ENCODE measurements around the gene EVI5. TPM values are rescaled to one million over a fixed set of nuclear protein-coding genes. Genes with fewer than 3 reads are reported as not detected.
"Not testable (repeated sequence)": the region's sequence is repeated elsewhere in the genome, so short reads cannot be mapped to it uniquely, and the experiment has no call there.

The EVI5 gene
- total RNA-seq, 2 experiments from 2014 or later = 2.9 TPM

DNA sequence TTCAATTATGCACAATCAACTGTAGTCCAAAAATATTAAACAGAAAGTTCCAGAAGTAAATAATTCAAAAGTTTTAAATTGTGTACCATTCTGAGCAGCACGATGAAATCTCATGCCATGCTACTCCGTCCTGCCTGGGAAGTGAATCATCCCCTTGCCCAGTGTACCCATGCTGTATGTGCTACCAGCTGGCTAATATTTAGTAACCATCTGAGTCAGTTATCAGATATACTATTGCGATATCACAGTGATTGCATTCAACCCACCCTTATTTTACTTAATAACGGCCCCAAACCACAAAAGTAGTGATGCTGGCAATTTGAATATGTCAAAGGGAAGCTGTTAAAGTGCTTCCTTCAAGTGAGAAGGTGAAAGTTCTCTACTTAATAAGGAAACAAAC is 56.2 kb downstream of the EVI5 start:
- Mint-ChIP-seq H3K27me3 (peaks cover 8% of the 10 kb centered on the region), H3K4me1 (no peaks in the 10 kb centered on the region), H3K9me3 (no peaks in the 10 kb centered on the region), H3K4me3 (no peak overlapping the region), H3K36me3 (ENCODE audit: low read depth) (no peaks in the 10 kb centered on the region), H3K27ac (no peak overlapping the region)
- no peak for DNase-seq
- CTCF ChIA-PET = no interaction called here
- POLR2A ChIA-PET = no interaction called here

DNA sequence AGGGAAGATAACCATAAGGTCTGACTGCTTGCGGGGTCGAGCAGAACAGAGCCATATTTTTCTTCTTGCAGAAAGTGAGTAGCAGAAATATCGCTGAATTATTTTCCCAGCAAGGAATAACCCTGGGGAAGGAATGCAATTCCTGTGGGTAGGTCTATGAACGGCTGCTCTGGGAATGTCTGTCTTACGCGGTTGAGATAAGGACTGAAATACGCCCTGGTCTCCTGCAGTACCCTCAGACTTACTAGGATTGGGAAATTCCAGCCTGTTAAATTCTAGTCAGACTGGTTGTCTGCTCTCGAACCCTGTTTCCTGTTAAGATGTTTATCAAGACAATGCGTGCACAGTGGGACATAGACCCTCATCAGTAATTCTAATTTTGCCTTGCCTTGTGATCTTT is 61.2 kb downstream of the EVI5 start:
- H3K36me3 Mint-ChIP-seq (ENCODE audit: low read depth); CTCF ChIA-PET; H3K9me3 Mint-ChIP-seq; POLR2A ChIA-PET; H3K4me1 Mint-ChIP-seq; H3K27ac Mint-ChIP-seq; H3K4me3 Mint-ChIP-seq; DNase-seq: not testable (repeated sequence)
- peaks cover 21% of the 10 kb centered on the region for H3K27me3 Mint-ChIP-seq

DNA sequence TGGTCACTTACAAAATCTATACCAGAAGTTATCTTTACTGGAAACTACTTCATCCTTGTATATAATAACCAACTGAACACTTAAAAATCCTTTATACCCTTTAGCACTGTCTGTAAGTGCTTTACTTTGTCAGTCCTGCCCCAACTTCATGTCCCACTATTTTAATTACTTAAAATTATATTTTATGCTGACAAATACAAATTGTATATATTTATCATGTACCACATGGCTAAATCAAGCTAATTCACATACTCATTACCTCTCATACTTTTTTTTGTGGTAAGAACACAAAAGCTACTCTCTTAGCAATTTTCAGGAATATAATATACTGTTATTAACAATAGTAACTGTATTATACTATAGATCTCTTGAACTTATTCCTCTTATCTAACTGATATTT is 63.0 kb downstream of the EVI5 start:
- POLR2A ChIA-PET = no interaction called here
- DNase-seq = no peak
- no peaks in the 10 kb centered on the region for H3K4me1 Mint-ChIP-seq

DNA sequence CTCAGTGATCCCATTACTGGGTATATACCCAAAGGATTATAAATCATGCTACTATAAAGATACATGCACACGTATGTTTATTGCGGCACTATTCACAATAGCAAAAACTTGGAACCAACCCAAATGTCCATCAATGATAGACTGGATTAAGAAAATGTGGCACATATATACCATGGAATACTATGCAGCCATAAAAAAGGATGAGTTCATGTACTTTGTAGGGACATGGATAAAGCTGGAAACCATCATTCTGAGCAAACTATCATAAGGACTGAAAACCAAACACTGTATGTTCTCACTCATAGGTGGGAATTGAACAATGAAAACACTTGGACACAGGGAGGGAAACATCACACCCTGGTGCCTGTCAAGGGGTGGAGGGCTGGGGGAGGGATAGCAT is 63.8 kb downstream of the EVI5 start:
- H3K9me3 Mint-ChIP-seq; POLR2A ChIA-PET; CTCF ChIA-PET; DNase-seq; H3K4me1 Mint-ChIP-seq; H3K4me3 Mint-ChIP-seq; H3K27ac Mint-ChIP-seq; H3K36me3 Mint-ChIP-seq (ENCODE audit: low read depth): not testable (repeated sequence)
- H3K27me3 Mint-ChIP-seq = peaks cover 40% of the 10 kb centered on the region

More for the DNA sequence above, 63.0 kb downstream of the EVI5 start:
- H3K36me3 Mint-ChIP-seq (ENCODE audit: low read depth) = no peaks in the 10 kb centered on the region
- no peak overlapping the region for H3K4me3 Mint-ChIP-seq
- H3K9me3 Mint-ChIP-seq = no peaks in the 10 kb centered on the region
- no peak overlapping the region for H3K27ac Mint-ChIP-seq
- H3K27me3 Mint-ChIP-seq = peaks cover 35% of the 10 kb centered on the region
- CTCF ChIA-PET = no interaction called here

DNA sequence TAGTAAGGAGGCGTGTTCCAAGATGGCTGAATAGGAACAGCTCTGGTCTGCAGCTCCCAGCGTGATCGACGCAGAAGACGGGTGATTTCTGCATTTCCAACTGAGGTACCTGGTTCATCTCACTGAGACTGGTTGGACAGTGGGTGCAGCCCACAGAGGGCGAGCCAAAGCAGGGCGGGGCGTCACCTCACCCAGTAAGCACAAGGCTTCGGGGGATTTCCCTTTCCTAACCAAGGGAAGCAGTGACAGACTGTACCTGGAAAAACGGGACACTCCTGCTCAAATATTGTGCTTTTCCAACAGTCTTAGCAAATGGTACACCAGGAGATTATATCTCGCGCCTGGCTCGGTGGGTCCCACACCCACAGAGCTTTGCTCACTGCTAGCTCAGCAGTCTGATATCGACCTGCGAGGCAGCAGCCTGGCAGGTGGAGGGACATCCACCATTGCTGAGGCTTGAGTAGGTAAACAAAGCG is 69.4 kb downstream of the EVI5 start:
- H3K27ac Mint-ChIP-seq; H3K4me1 Mint-ChIP-seq; POLR2A ChIA-PET; H3K4me3 Mint-ChIP-seq; DNase-seq; CTCF ChIA-PET; H3K9me3 Mint-ChIP-seq; H3K36me3 Mint-ChIP-seq (ENCODE audit: low read depth): not testable (repeated sequence)
- peaks cover 44% of the 10 kb centered on the region for H3K27me3 Mint-ChIP-seq

DNA sequence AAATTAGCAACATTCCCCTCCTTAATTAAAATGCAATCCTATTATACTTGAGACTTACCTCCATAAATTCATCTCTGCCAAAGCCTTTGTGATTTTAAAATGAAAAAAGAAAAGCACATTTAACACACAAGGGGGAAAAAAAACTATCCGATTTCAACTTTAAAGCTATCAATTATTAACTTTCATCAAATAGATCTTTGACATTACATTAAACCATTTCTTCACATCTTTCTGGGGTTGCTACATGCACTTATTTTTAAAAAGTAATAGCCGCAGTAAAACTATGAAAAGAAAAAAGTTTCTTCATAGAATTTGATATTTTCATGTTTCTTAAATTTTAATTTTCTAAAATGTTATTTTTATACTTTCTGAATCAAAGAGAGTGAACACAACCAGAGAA is 71.0 kb downstream of the EVI5 start:
- no peaks in the 10 kb centered on the region for H3K36me3 Mint-ChIP-seq (ENCODE audit: low read depth)
- H3K4me1 Mint-ChIP-seq = no peaks in the 10 kb centered on the region
- DNase-seq = no peak
- H3K27ac Mint-ChIP-seq = no peak overlapping the region
- H3K27me3 Mint-ChIP-seq = peaks cover 37% of the 10 kb centered on the region
- CTCF ChIA-PET = no interaction called here
- POLR2A ChIA-PET = no interaction called here
- H3K4me3 Mint-ChIP-seq = no peak overlapping the region
- H3K9me3 Mint-ChIP-seq = peaks cover 2% of the 10 kb centered on the region

DNA sequence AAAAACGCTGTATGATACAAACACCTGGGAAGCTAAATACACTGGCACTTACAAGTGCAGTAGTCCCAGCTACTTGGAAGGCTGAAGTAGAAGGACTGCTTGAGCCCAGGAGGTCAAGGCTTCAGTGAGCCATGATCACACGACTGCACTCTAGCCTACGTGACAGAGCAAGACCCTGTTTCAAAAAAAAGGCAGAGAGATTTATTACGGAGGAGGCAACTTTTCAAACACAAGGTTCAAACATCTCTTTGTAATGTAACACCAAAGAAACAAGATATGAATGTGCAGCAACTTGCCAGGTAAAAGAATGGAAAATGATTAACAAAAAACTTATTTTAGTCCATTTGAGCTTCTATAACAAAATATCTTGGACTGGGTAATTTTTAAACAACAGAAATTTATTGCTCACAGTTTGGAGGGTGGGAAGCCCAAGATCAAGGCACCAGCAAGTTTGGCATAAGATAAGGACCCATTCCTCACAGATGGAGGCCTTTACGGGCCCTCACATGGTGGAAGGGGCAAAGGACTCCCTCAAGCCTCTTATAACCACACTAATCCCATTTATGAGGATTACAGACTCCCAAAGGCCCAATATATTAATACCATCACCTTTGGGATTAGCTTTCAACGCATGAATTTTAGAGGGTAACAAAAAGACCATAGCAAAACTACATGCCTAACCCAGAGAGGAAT is 73.3 kb downstream of the EVI5 start:
- Mint-ChIP-seq H3K4me1 (no peaks in the 10 kb centered on the region), H3K27me3 (peaks cover 26% of the 10 kb centered on the region), H3K9me3 (peaks cover 2% of the 10 kb centered on the region), H3K27ac (no peak overlapping the region), H3K4me3 (no peak overlapping the region), H3K36me3 (ENCODE audit: low read depth) (no peaks in the 10 kb centered on the region)
- POLR2A ChIA-PET = no interaction called here
- DNase-seq = no peak
- CTCF ChIA-PET = no interaction called here

DNA sequence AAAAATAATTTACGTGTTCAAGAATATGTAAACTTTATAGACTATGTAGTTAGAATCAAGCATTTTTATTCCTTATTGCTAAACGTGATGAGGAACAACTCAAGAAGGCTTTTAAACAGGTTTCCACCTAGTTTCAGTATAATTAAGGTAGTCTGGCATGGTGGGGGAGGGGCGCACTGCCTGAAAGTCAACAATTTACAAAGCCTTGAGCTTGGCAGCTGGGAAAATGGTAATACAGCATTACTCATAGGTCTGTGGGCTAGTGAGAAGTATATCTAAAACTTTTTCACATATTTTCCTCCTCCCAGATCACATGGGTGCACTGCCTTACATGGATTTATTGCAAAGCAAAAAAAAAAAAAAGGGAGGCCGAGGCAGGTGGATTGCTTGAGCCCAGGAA is 75.2 kb downstream of the EVI5 start:
- H3K4me1 Mint-ChIP-seq = no peaks in the 10 kb centered on the region
- no peak overlapping the region for H3K4me3 Mint-ChIP-seq
- ChIA-PET POLR2A (no interaction called here), CTCF (no interaction called here)
- H3K27ac Mint-ChIP-seq = no peak overlapping the region
- no peak for DNase-seq
- H3K36me3 Mint-ChIP-seq (ENCODE audit: low read depth) = no peaks in the 10 kb centered on the region
- H3K9me3 Mint-ChIP-seq = no peaks in the 10 kb centered on the region
- peaks cover 24% of the 10 kb centered on the region for H3K27me3 Mint-ChIP-seq

DNA sequence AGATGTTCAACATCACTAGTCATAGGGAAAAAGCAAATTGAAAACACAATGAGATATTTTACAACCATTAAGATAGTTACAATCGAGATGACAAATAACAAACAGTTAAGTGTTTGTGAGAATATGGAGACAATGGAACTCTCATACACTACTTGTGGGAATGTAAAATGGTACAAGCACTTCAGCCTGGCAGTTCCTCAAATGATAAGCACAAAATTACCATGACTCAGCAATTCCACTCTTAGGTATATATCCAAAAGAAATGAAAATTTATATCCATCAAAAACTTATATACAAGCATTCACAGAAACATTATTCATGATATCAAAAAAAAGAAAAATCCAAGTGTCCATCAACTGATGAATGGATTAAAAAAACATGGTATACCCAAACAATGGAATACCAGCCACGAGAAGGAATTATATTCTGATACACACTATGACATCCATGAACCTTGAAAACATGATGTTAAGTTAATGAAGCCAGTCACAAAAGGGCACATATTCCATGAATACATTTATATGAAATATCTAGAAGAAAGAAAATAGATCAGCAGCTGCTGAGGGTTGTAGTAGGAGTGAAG is 76.4 kb downstream of the EVI5 start:
- no peak overlapping the region for H3K4me3 Mint-ChIP-seq
- H3K36me3 Mint-ChIP-seq (ENCODE audit: low read depth) = no peaks in the 10 kb centered on the region
- no peak overlapping the region for H3K27ac Mint-ChIP-seq
- H3K9me3 Mint-ChIP-seq = no peaks in the 10 kb centered on the region
- CTCF ChIA-PET = no interaction called here
- peaks cover 25% of the 10 kb centered on the region for H3K27me3 Mint-ChIP-seq
- H3K4me1 Mint-ChIP-seq = no peaks in the 10 kb centered on the region
- DNase-seq = no peak
- POLR2A ChIA-PET = no interaction called here

DNA sequence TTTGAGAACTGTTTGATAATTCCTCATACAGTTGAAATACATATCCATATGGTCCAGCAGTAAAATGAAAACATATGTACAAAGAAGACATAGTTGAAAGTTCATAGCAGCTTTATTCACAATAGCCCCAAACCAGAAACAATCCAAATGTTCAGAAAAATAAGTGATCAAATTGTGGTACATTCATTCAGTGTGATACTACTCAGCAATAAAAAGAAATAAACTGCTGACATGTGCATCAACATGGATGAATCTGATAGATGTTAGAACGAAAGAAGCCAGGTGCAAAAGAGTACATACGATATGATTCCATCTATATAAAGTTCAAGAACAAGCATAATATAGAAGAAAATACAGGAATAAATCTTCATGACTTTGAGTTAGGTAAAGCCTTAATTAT is 77.2 kb downstream of the EVI5 start:
- DNase-seq = no peak
- Mint-ChIP-seq H3K27ac (no peak overlapping the region), H3K36me3 (ENCODE audit: low read depth) (no peaks in the 10 kb centered on the region), H3K4me1 (no peaks in the 10 kb centered on the region), H3K9me3 (no peaks in the 10 kb centered on the region), H3K27me3 (peaks cover 25% of the 10 kb centered on the region), H3K4me3 (no peak overlapping the region)
- ChIA-PET CTCF (no interaction called here), POLR2A (no interaction called here)

DNA sequence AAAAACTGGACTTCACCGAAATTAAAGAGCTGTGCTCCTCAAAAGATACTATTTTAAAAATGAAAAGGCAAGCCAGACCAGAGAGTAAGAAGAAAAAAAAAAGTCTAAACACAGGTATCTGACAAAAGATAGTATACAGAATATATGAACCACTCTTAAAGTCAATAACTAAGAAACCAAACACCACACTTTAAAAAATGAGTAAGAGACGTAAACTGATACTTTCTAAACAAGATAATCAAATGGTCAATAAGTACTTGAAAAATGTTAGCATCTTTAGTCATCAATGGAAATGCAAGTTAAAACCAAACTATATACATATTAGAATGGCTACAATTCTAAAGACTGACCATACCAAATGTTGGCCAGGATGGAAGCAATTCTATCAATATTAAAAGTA is 77.6 kb downstream of the EVI5 start:
- ChIA-PET POLR2A (no interaction called here), CTCF (no interaction called here)
- Mint-ChIP-seq H3K4me1 (no peaks in the 10 kb centered on the region), H3K27ac (no peak overlapping the region), H3K36me3 (ENCODE audit: low read depth) (no peaks in the 10 kb centered on the region), H3K4me3 (no peak overlapping the region), H3K27me3 (peaks cover 25% of the 10 kb centered on the region), H3K9me3 (no peaks in the 10 kb centered on the region)
- DNase-seq = no peak

DNA sequence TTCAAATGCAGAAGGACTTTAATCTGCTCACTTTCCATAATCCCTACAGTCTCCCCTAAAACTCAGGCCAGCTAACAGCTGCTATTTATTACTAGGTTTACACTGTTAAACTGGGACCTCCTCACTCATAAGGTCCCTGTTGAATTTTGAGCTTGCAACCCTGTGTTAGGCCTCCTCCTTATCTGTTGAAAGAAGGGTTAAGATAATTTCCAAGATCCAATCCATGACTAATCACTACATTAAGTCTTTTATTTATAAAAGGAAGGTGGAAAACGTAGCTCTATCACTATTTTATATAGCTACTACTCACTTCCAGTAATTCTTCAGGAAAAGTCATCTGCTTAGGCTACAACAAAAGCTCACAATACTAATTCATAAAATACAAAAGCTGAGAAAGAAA is 79.5 kb downstream of the EVI5 start:
- Mint-ChIP-seq H3K36me3 (ENCODE audit: low read depth) (no peaks in the 10 kb centered on the region), H3K9me3 (no peaks in the 10 kb centered on the region), H3K27ac (no peak overlapping the region), H3K4me1 (no peaks in the 10 kb centered on the region), H3K4me3 (no peak overlapping the region), H3K27me3 (peaks cover 21% of the 10 kb centered on the region)
- CTCF ChIA-PET = interaction anchor here (0.5 kb wide), 1 partner anchor 85 kb away, joined by 3 read pairs; no protein-coding TSS in a partner anchor
- DNase-seq = no peak
- POLR2A ChIA-PET = no interaction called here

DNA sequence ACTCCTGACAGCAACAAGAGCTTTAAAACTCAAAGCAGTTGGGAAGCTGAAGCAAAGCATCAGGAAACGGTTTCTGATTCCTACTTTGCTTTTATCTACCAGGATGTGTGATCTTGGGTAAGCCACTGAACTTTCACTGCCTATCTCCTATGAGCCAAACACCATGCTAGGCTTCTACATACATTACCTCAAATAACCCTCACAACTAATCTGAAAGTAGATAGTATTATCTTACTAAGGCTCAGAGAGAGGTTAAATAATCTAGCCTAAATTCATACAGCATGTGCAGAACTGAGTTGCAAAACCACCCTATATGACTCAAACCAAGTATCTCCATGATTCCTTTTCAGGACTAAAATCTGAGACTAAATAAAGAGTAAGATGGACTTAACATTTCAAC is 83.8 kb downstream of the EVI5 start:
- H3K4me1 Mint-ChIP-seq = no peaks in the 10 kb centered on the region
- H3K4me3 Mint-ChIP-seq = no peak overlapping the region
- CTCF ChIA-PET = interaction anchor here (0.6 to 1.1 kb wide), 4 partner anchors 47 to 838 kb away, joined by 3 to 4 read pairs (median 3); no protein-coding TSS in a partner anchor
- H3K36me3 Mint-ChIP-seq (ENCODE audit: low read depth) = no peaks in the 10 kb centered on the region
- peaks cover 25% of the 10 kb centered on the region for H3K27me3 Mint-ChIP-seq
- POLR2A ChIA-PET = no interaction called here
- no peaks in the 10 kb centered on the region for H3K9me3 Mint-ChIP-seq
- no peak for DNase-seq
- no peak overlapping the region for H3K27ac Mint-ChIP-seq

DNA sequence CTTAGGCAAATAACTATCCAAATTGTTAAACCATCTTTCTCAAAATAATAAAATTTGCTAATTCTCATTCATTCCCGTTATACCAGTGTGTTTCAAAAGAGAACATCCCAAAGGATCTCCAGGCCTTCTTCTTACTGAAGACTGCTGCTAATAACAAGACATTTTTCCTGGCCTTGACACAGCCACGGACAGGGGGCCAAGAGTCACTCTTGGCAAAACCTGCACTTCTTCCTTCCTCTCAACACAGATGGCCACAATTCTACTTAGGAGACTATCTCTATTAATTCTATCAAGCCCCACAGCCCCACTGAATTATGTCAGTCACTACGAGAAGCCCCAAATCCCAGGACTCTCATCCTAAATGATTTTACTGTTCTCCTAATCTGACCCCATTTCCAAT is 86.0 kb downstream of the EVI5 start:
- ChIA-PET POLR2A (no interaction called here), CTCF (no interaction called here)
- no peak overlapping the region for H3K4me3 Mint-ChIP-seq
- H3K27me3 Mint-ChIP-seq = peaks cover 20% of the 10 kb centered on the region
- no peak overlapping the region for H3K27ac Mint-ChIP-seq
- DNase-seq = no peak
- H3K36me3 Mint-ChIP-seq (ENCODE audit: low read depth) = no peaks in the 10 kb centered on the region
- H3K9me3 Mint-ChIP-seq = no peaks in the 10 kb centered on the region
- H3K4me1 Mint-ChIP-seq = no peaks in the 10 kb centered on the region

All from activated CD4-positive, alpha-beta memory T cell treated with anti-CD3 and anti-CD28 coated beads, Interleukin-2, amount 10 ng/mL, durations not matched to agents 7 days and 5 days (primary cell).